Activated CD4-positive, alpha-beta T cell treated with anti-CD3 and anti-CD28 coated beads for 36 hours (primary cell): ENCODE measurements around the gene OR1J4. TPM values are rescaled to one million over a fixed set of nuclear protein-coding genes. Genes with fewer than 3 reads are reported as not detected.
A peak's percentile ranks its signal among the peaks of the same experiment; 100 is the strongest.

Source experiments
- ATAC-seq: fragments of 200-7000 bp; cut with Tn5 transposase; one replicate; pipeline ENCODE4 v1.10.0; 2021; ENCODE audit warnings: mild to moderate bottlenecking, moderate library complexity
- CTCF ChIA-PET: fragments of 350-600 bp; sonication (Branson Sonifier 250); formaldehyde crosslinking; loops from one replicate; lab custom pipeline; 2021; ENCODE audit warnings: antibody characterized with exemption; lab: Charles Lee
- POLR2A ChIA-PET: fragments of 350-600 bp; sonication (Branson Sonifier 250); formaldehyde crosslinking; loops from one replicate; lab custom pipeline; 2021; ENCODE audit warnings: antibody characterized with exemption, inconsistent platforms; lab: Charles Lee
- DNase-seq: peaks from one replicate; pipeline ENCODE4 v3.0.0-alpha.2; 2020
- H3K27ac Mint-ChIP-seq: one replicate; pipeline ENCODE4 v1.8.0; 2021; ENCODE audit warnings: mixed read lengths
- H3K27me3 Mint-ChIP-seq: one replicate; pipeline ENCODE4 v1.8.0; 2021; ENCODE audit warnings: mixed read lengths
- H3K36me3 Mint-ChIP-seq: one replicate; pipeline ENCODE4 v1.8.0; 2021; ENCODE audit warnings: low read depth, mixed read lengths
- H3K4me1 Mint-ChIP-seq: one replicate; pipeline ENCODE4 v1.8.0; 2021; ENCODE audit warnings: mixed read lengths
- H3K4me3 Mint-ChIP-seq: one replicate; pipeline ENCODE4 v1.8.0; 2021; ENCODE audit warnings: mild to moderate bottlenecking, moderate library complexity, mixed read lengths
- H3K9me3 Mint-ChIP-seq: one replicate; pipeline ENCODE4 v1.8.0; 2021; ENCODE audit warnings: low read depth, mixed read lengths
- intact Hi-C, 2 experiments: fragments of 100-400 bp; cut with DNase I in 1 of 2; cut with micrococcal nuclease in 1 of 2; formaldehyde crosslinking; loops; one replicate each; pipeline versions ENCODE4 v1.14.2 to v1.15.1; 2022 to 2024; cut with DNase I, micrococcal nuclease
- total RNA-seq, 2 experiments: library from RNA; stranded (reverse); gene quantifications; one replicate each; pipeline ENCODE4 v1.2.3, GENCODE V29; 2021

OR1J4 gene, protein sequence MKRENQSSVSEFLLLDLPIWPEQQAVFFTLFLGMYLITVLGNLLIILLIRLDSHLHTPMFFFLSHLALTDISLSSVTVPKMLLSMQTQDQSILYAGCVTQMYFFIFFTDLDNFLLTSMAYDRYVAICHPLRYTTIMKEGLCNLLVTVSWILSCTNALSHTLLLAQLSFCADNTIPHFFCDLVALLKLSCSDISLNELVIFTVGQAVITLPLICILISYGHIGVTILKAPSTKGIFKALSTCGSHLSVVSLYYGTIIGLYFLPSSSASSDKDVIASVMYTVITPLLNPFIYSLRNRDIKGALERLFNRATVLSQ
- total RNA-seq: not detected

DNA sequence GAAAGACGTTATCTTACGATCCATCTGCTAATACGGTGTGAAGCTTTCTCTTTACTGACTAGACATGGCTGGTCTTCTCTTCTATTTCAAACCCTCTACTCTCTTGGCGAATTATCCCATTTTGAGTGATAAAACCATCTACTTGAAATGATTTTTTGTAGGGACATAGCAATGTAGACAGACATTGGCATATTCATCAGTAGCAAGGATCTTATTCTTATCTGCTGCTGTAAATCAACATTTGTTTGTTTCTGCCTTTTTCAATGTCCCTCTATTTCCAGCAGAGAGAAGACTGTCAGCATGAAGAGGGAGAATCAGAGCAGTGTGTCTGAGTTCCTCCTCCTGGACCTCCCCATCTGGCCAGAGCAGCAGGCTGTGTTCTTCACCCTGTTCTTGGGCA is at the start of gene OR1J4:
Gene OR1J4 (plus strand): TSS at position 301 of the 400 bp plus-strand sequence. CDS start 0 bp downstream, at position 301.
- Mint-ChIP-seq H3K4me3 (no peak within 1 kb of the TSS), H3K27me3 (peaks cover 14% of the 10 kb centered on the region), H3K9me3 (no peaks in the 10 kb centered on the region), H3K36me3 (no peaks in the 10 kb centered on the region), H3K4me1 (no peaks in the 10 kb centered on the region), H3K27ac (no peak within 1 kb of the TSS)
- intact Hi-C loops: no loop called here
- CTCF ChIA-PET: no interaction called here
- ATAC-seq (no peak), DNase-seq (no peak)
- POLR2A ChIA-PET: no interaction called here

DNA sequence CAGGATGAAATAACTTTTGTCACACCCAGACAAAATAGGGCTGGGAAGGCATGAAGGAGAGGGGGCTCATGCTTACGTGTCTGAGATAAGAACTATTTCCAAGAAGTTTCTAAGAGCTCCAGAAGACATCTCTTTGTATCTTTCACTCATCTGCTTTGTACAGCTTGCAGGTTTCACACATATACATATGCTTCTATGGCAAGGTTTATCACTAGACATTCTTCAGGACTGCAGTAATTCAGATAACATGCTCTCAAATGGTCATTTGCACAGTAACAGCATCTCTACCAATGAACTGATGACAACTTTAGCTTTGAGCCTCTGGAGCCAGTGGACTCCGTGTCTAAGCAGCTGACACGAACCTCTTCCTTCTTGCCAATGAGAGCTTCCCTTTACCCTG is 44.4 kb upstream of the OR1J4 start:
- Mint-ChIP-seq H3K27me3 (peaks cover 16% of the 10 kb centered on the region), H3K36me3 (no peaks in the 10 kb centered on the region), H3K4me1 (no peaks in the 10 kb centered on the region), H3K9me3 (no peaks in the 10 kb centered on the region), H3K4me3 (no peak overlapping the region), H3K27ac (no peak overlapping the region)
- ATAC-seq (no peak), DNase-seq (no peak)
- ChIA-PET CTCF (interaction anchor here (0.7 to 1.3 kb wide), 5 partner anchors 9 to 375 kb away, joined by 3 read pairs; no protein-coding TSS in a partner anchor), POLR2A (interaction anchor here (0.7 kb wide), 1 partner anchor 334 kb away, joined by 8 read pairs; no protein-coding TSS in a partner anchor)
- intact Hi-C loops: no loop called here

DNA sequence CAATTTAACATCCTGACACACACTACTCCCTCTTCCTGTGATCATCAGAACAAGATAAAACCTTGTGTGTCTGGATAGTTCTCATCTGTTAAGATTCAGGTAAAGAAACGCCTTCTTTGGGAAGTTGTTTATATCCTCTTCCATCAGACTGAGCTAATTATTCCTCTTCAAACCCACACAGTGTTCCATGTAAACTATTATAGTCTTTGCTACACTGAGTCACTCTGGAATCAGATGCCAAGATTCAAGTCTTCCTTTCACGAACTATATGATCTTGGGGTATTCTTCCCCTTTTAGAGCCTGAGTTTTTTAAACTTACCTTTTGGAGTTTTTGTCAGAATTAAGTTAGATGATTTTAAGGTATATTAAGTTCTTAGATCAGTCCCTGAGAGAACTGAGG is 43.2 kb upstream of the OR1J4 start:
- no peaks in the 10 kb centered on the region for H3K4me1 Mint-ChIP-seq
- ChIA-PET POLR2A (no interaction called here), CTCF (interaction anchor here (0.7 to 1.3 kb wide), 4 partner anchors 10 to 48 kb away, joined by 3 read pairs; no protein-coding TSS in a partner anchor)
- no peaks in the 10 kb centered on the region for H3K36me3 Mint-ChIP-seq
- H3K4me3 Mint-ChIP-seq: no peak overlapping the region
- DNase-seq (no peak), ATAC-seq (no peak)
- no peaks in the 10 kb centered on the region for H3K9me3 Mint-ChIP-seq
- no peak overlapping the region for H3K27ac Mint-ChIP-seq
- intact Hi-C loops: no loop called here
- H3K27me3 Mint-ChIP-seq: peaks cover 14% of the 10 kb centered on the region

DNA sequence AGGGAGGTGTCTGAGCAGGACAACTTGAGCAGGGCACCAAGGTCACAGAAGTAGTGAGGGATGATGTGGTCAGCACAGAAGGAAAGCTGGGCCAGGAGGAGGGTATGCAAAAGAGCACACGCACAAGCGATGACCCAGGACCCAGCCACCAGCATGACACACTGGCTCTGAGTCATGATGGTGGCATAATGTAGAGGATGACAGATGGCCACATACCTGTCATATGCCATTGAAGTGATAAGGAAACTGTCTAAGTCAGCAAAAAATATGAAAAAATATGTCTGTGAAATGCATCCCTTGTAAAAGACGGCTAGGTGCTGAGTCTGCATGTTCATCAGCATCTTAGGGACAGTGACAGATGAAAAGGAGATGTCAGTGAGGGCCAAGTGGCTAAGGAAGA is 41.6 kb upstream of the OR1J4 start:
- peak; percentile 80 for ATAC-seq
- intact Hi-C loops: no loop called here
- H3K4me3 Mint-ChIP-seq: no peak overlapping the region
- peak; percentile 22 for DNase-seq
- peaks cover 17% of the 10 kb centered on the region for H3K27me3 Mint-ChIP-seq
- H3K4me1 Mint-ChIP-seq: no peaks in the 10 kb centered on the region
- no peak overlapping the region for H3K27ac Mint-ChIP-seq
- H3K36me3 Mint-ChIP-seq: no peaks in the 10 kb centered on the region
- no peaks in the 10 kb centered on the region for H3K9me3 Mint-ChIP-seq
- ChIA-PET POLR2A (no interaction called here), CTCF (interaction anchor here (1.0 kb wide), 1 partner anchor 12 kb away, joined by 3 read pairs; no protein-coding TSS in a partner anchor)

DNA sequence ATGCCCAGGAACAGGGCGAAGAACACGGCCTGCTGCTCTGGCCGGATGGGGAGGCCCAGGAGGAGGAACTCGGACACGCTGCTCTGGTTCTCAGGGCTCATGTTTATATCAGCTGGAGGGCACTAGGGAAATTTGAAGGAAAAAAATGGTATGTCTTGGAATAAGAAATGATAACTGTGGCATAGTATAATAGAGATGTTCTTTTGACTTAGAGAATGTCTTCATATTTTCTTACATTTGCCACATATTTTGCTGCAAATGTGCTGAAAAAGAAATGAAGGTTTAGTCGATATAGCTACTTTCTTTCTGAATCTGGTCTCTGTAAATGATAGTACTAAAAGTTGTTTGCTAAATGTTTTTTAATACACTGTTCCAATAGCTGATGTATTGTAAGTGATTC is 41.1 kb upstream of the OR1J4 start, which contains the start of gene OR1J1:
Gene OR1J1 (minus strand): TSS at position 101 of the 400 bp plus-strand sequence. CDS start 0 bp downstream, at position 101.
- CTCF ChIA-PET: interaction anchor here (1.0 kb wide), 1 partner anchor 12 kb away, joined by 3 read pairs; no protein-coding TSS in a partner anchor

DNA sequence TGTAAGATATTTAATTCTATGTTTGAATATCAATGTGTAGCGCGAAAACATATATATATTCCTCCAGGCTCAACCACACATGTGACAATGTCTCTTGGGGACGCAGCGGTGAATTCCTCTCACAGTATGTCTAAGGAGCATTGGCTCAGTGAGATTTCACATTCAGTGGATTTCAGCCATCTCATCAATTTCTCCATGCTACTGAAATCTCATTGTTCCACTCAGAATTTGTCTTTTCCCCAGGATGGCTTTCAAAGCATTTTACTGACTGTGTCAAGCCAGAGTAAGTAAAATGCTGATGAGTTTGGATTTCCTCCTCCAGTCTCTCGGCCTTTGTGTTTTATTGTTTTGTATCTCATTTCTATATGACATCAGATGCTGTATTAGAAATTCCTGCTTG is 39.9 kb upstream of the OR1J4 start:
- intact Hi-C loops: no loop called here
- H3K9me3 Mint-ChIP-seq: no peaks in the 10 kb centered on the region
- POLR2A ChIA-PET: no interaction called here
- DNase-seq: no peak
- H3K36me3 Mint-ChIP-seq: no peaks in the 10 kb centered on the region
- peaks cover 19% of the 10 kb centered on the region for H3K27me3 Mint-ChIP-seq
- no peak overlapping the region for H3K27ac Mint-ChIP-seq
- CTCF ChIA-PET: interaction anchor here (0.7 to 1.3 kb wide), 2 partner anchors 20 to 206 kb away, joined by 3 to 6 read pairs; no protein-coding TSS in a partner anchor
- no peak overlapping the region for H3K4me3 Mint-ChIP-seq
- no peaks in the 10 kb centered on the region for H3K4me1 Mint-ChIP-seq
- no peak for ATAC-seq

More for the DNA sequence above, 41.1 kb upstream of the OR1J4 start, which contains the start of gene OR1J1:
- Mint-ChIP-seq H3K9me3 (no peaks in the 10 kb centered on the region), H3K4me1 (no peaks in the 10 kb centered on the region), H3K27ac (no peak within 1 kb of the TSS), H3K4me3 (no peak within 1 kb of the TSS), H3K27me3 (peaks cover 19% of the 10 kb centered on the region), H3K36me3 (no peaks in the 10 kb centered on the region)
- intact Hi-C loops: no loop called here
- DNase-seq (no peak), ATAC-seq (no peak)
- POLR2A ChIA-PET: no interaction called here

DNA sequence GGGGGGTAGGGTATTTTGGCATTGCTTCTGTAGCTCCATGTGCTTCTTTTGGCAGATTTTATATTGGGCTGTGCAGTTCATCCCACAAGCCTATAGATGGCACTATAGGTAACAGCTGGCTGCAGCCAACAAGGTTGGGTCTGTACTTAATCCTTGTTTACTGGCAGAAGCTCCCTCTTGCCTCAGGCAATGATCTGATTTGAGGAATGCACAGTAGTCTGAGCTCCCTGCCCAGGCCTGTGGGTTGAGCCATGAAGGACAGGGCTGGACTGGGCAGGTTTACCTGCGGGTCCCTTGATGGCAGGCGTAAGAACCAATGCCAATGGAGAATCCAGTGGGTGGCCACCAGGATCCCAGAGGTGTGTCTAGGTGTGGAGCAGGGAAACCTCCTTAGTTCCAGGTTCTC is 20.1 kb upstream of the OR1J4 start:
- H3K9me3 Mint-ChIP-seq: peaks cover 5% of the 10 kb centered on the region
- ChIA-PET CTCF (interaction anchor here (0.6 to 2.6 kb wide), 21 partner anchors 10 to 1200 kb away, joined by 3 to 13 read pairs (median 4); no protein-coding TSS in a partner anchor), POLR2A (no interaction called here)
- H3K36me3 Mint-ChIP-seq: no peaks in the 10 kb centered on the region
- intact Hi-C loops: loop anchor here in 1 of 2 experiments (1.0 kb wide), 1 partner anchor 311 kb away; no protein-coding TSS in a partner anchor
- H3K27ac Mint-ChIP-seq: no peak overlapping the region
- DNase-seq: peak; percentile 34
- peak; percentile 61 for ATAC-seq
- peaks cover 47% of the 10 kb centered on the region for H3K27me3 Mint-ChIP-seq
- no peak overlapping the region for H3K4me3 Mint-ChIP-seq
- no peaks in the 10 kb centered on the region for H3K4me1 Mint-ChIP-seq

DNA sequence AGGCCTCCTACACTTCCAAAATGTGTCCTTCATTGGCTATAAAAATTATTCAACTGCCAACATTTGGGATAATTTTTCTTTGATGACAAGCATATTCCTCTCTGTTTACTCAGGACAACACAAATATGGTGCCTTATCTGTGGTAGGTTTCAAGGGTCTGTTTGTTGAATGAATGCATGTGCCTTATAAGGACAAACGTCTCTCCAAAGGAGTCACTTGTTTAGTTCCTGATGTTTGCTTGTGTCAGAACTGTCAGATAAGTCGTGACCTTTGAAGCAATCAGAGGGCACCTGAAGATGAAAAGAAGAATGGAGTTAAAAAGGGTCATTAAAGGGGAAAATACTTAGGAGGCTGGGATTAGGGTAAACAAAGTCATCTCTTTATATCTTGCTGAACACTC is 12.0 kb upstream of the OR1J4 start:
- Mint-ChIP-seq H3K4me3 (no peak overlapping the region), H3K27ac (no peak overlapping the region), H3K9me3 (no peaks in the 10 kb centered on the region), H3K36me3 (no peaks in the 10 kb centered on the region), H3K27me3 (peaks cover 19% of the 10 kb centered on the region), H3K4me1 (no peaks in the 10 kb centered on the region)
- intact Hi-C loops: no loop called here
- ATAC-seq (no peak), DNase-seq (no peak)
- ChIA-PET CTCF (no interaction called here), POLR2A (no interaction called here)

DNA sequence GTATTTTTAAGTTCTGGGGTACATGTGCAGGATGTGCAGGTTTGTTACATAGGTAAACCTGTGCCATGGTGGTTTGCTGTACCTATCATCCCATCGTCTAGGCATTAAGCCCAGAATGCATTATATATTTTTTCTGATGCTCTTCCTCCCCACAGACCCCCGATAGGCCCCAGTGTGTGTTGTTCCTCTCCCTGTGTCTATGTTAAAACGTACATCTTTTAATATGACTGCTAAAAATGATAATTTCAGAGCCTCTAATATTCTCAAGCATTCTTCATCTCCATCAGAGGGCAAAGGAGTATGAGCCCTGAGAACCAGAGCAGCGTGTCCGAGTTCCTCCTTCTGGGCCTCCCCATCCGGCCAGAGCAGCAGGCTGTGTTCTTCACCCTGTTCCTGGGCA is 8.4 kb upstream of the OR1J4 start, which contains the start of gene OR1J2:
Gene OR1J2 (plus strand): TSS at position 301 of the 400 bp plus-strand sequence. CDS start 0 bp downstream, at position 301.
- Mint-ChIP-seq H3K27me3 (peaks cover 17% of the 10 kb centered on the region), H3K27ac (no peak within 1 kb of the TSS), H3K4me3 (no peak within 1 kb of the TSS), H3K9me3 (no peaks in the 10 kb centered on the region), H3K36me3 (no peaks in the 10 kb centered on the region), H3K4me1 (no peaks in the 10 kb centered on the region)
- DNase-seq: no peak
- intact Hi-C loops: no loop called here
- POLR2A ChIA-PET: no interaction called here
- ATAC-seq: no peak
- CTCF ChIA-PET: no interaction called here

DNA sequence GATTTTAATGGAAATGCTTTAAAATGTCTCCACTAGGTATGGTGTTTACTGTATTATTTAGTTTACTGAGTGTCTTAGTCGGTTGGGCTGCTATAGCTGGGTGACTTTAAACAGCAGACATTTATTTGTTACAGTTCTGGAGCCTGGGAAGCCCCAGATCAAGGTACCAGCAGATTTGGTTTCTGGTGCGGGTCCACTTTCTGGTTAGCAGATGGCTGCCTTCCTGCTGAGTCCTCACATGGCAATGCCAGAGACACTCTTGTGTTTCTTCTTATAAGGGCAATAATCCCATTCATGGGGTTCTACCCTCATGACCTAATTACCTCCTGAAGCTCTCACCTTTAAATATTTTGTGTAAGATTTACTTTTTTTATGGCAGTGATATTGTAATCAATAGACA is 715 bp upstream of the OR1J4 start:
- no peaks in the 10 kb centered on the region for H3K9me3 Mint-ChIP-seq
- H3K4me1 Mint-ChIP-seq: no peaks in the 10 kb centered on the region
- DNase-seq (no peak), ATAC-seq (no peak)
- H3K27me3 Mint-ChIP-seq: peaks cover 12% of the 10 kb centered on the region
- ChIA-PET POLR2A (no interaction called here), CTCF (interaction anchor here (0.5 kb wide), 1 partner anchor 9 kb away, joined by 3 read pairs; no protein-coding TSS in a partner anchor)
- H3K36me3 Mint-ChIP-seq: no peaks in the 10 kb centered on the region
- H3K4me3 Mint-ChIP-seq: no peak overlapping the region
- intact Hi-C loops: no loop called here
- no peak overlapping the region for H3K27ac Mint-ChIP-seq

DNA sequence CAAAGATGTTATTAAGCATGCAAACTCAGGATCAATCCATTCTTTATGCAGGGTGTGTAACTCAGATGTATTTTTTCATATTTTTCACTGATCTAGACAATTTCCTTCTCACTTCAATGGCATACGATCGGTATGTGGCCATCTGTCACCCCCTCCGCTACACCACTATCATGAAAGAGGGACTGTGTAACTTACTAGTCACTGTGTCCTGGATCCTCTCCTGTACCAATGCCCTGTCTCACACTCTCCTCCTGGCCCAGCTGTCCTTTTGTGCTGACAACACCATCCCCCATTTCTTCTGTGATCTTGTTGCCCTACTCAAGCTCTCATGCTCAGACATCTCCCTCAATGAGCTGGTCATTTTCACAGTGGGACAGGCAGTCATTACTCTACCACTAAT is 435 bp downstream of the OR1J4 start:
- ATAC-seq: no peak
- no peak overlapping the region for H3K27ac Mint-ChIP-seq
- H3K27me3 Mint-ChIP-seq: peaks cover 14% of the 10 kb centered on the region
- ChIA-PET CTCF (no interaction called here), POLR2A (no interaction called here)
- intact Hi-C loops: no loop called here
- no peak for DNase-seq
- H3K36me3 Mint-ChIP-seq: no peaks in the 10 kb centered on the region
- no peaks in the 10 kb centered on the region for H3K9me3 Mint-ChIP-seq
- no peak overlapping the region for H3K4me3 Mint-ChIP-seq
- H3K4me1 Mint-ChIP-seq: no peaks in the 10 kb centered on the region

DNA sequence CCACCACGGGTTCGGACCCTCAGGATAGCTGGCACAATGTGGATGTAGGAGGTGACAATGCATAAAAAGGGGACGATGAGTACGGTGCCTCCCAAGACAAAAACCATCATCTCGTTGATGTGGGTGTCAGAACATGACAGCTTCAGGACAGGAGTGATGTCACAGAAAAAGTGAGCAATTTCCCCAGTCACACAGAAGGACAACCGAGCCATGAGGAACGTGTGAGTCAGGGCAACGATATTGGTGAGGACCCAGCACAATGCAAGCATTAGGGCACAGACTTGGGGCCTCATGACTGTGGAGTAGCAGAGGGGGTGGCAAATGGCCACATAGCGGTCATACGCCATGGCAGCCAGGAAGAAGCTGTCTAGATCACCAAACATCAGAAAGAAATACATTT is 7.7 kb downstream of the OR1J4 start:
- Mint-ChIP-seq H3K4me1 (peaks cover 5% of the 10 kb centered on the region), H3K4me3 (no peak overlapping the region), H3K27me3 (peaks cover 18% of the 10 kb centered on the region), H3K9me3 (no peaks in the 10 kb centered on the region), H3K27ac (no peak overlapping the region), H3K36me3 (no peaks in the 10 kb centered on the region)
- peak; percentile 41 for DNase-seq
- ATAC-seq: peak; percentile 86
- intact Hi-C loops: no loop called here
- ChIA-PET CTCF (no interaction called here), POLR2A (no interaction called here)
